ENCODE measurements around the gene TMEM156. TPM values are rescaled to one million over a fixed set of nuclear protein-coding genes. Genes with fewer than 3 reads are reported as not detected.

Gene TMEM156
- total and polyA plus RNA-seq, 4 donors, result 0.58 to 0.70 (median 0.64) TPM

- TF ChIP-seq FOXA1 (IDR thresholded peaks at IDR 0.05), result no peak
- no peak for TF ChIP-seq EGR1 (IDR thresholded peaks at IDR 0.05; ENCODE audit: low read depth in 2 of 2)
- no peak for TF ChIP-seq HNF4G (IDR thresholded peaks at IDR 0.05)
- TF ChIP-seq REST (IDR thresholded peaks at IDR 0.05), result no peak
- no peak for TF ChIP-seq YY1 (IDR thresholded peaks at IDR 0.05)
- TF ChIP-seq RXRA (IDR thresholded peaks at IDR 0.05), result no peak
- no peak for TF ChIP-seq JUND (IDR thresholded peaks at IDR 0.05)
- TF ChIP-seq ATF3 (IDR thresholded peaks at IDR 0.05), result no peak
- no peak for TF ChIP-seq FOXA2 (IDR thresholded peaks at IDR 0.05)
- TF ChIP-seq RAD21 (IDR thresholded peaks at IDR 0.05), result no peak
- TF ChIP-seq NR2F2 (IDR thresholded peaks at IDR 0.05), result no peak
- TF ChIP-seq GABPA (IDR thresholded peaks at IDR 0.05 in 1 of 2, conservative IDR thresholded peaks at IDR 0.05 in 1 of 2), result no peak
- TF ChIP-seq MAX (IDR thresholded peaks at IDR 0.05), result no peak
- TF ChIP-seq CTCF (IDR thresholded peaks at IDR 0.05; ENCODE audit: low read depth, low read length, missing input control), result no peak
- no peak for DNase-seq (ENCODE audit: low spot score)
- WGBS, result 89% methylated on average over 3 of the region's 3 CpGs
Observed at GRCh38 chr4:38940476-38940875, 91.7 kb downstream of the TMEM156 start.

GRCh38 chr4:38939165-38939564, 93.0 kb downstream of the TMEM156 start:
- no peak for TF ChIP-seq YY1 (IDR thresholded peaks at IDR 0.05)
- TF ChIP-seq CTCF (IDR thresholded peaks at IDR 0.05; ENCODE audit: low read depth, low read length, missing input control), result no peak
- TF ChIP-seq REST (IDR thresholded peaks at IDR 0.05), result no peak
- TF ChIP-seq MAX (IDR thresholded peaks at IDR 0.05), result no peak
- TF ChIP-seq ATF3 (IDR thresholded peaks at IDR 0.05), result no peak
- TF ChIP-seq FOXA2 (IDR thresholded peaks at IDR 0.05), result no peak
- no peak for TF ChIP-seq FOXA1 (IDR thresholded peaks at IDR 0.05)
- no peak for TF ChIP-seq ZBTB33 (IDR thresholded peaks at IDR 0.05)
- no peak for TF ChIP-seq NR2F2 (IDR thresholded peaks at IDR 0.05)
- no peak for TF ChIP-seq GABPA (IDR thresholded peaks at IDR 0.05 in 1 of 2, conservative IDR thresholded peaks at IDR 0.05 in 1 of 2)
- TF ChIP-seq RAD21 (IDR thresholded peaks at IDR 0.05), result no peak
- TF ChIP-seq JUND (IDR thresholded peaks at IDR 0.05), result no peak
- TF ChIP-seq TAF1 (conservative IDR thresholded peaks at IDR 0.05), result no peak
- Histone ChIP-seq H3K4me1 (ENCODE audit: control insufficient read depth in 4 of 4, insufficient read depth in 4 of 4, low read length in 3 of 4) (no peaks in the 10 kb centered on the region), H3K9ac (ENCODE audit: low read depth in 1 of 2, low read length in 2 of 2) (no peak overlapping the region), H3K4me3 (ENCODE audit: low read depth in 1 of 3, low read length in 3 of 3) (no peak overlapping the region), H3K27me3 (ENCODE audit: control insufficient read depth in 4 of 4, insufficient read depth in 4 of 4, low read length in 3 of 4) (no peaks in the 10 kb centered on the region), H3K9me3 (ENCODE audit: control insufficient read depth in 4 of 4, low read length in 3 of 4) (no peaks in the 10 kb centered on the region), H3K36me3 (ENCODE audit: control insufficient read depth in 4 of 4, insufficient read depth in 3 of 4, low read depth in 1 of 4, low read length in 3 of 4) (peaks cover 4 to 71% (median 34%) of the 10 kb centered on the region in 4 donors), H3K27ac (ENCODE audit: low read depth in 1 of 2, low read length in 2 of 2) (no peak overlapping the region)
- WGBS, result 91% methylated on average over 1 of the region's 1 CpG
- no peak for DNase-seq (ENCODE audit: low spot score)

More at GRCh38 chr4:38940476-38940875, 91.7 kb downstream of the TMEM156 start:
- Histone ChIP-seq H3K36me3 (ENCODE audit: control insufficient read depth in 4 of 4, insufficient read depth in 3 of 4, low read depth in 1 of 4, low read length in 3 of 4) (peaks cover 5 to 62% (median 32%) of the 10 kb centered on the region in 4 donors), H3K27me3 (ENCODE audit: control insufficient read depth in 4 of 4, insufficient read depth in 4 of 4, low read length in 3 of 4) (no peaks in the 10 kb centered on the region), H3K4me3 (ENCODE audit: low read depth in 1 of 3, low read length in 3 of 3) (no peak overlapping the region), H3K4me1 (ENCODE audit: control insufficient read depth in 4 of 4, insufficient read depth in 4 of 4, low read length in 3 of 4) (peaks cover 0 to 9% (median 8%) of the 10 kb centered on the region in 4 donors), H3K9ac (ENCODE audit: low read depth in 1 of 2, low read length in 2 of 2) (no peak overlapping the region), H3K9me3 (ENCODE audit: control insufficient read depth in 4 of 4, low read length in 3 of 4) (no peaks in the 10 kb centered on the region), H3K27ac (ENCODE audit: low read depth in 1 of 2, low read length in 2 of 2) (no peak overlapping the region)
